Measurements from ENCODE around the gene KITLG. TPM values are rescaled to one million over a fixed set of nuclear protein-coding genes. Genes with fewer than 3 reads are reported as not detected.

Gene KITLG
- total RNA-seq, 1 experiment from 2014 or later, result 7.4 TPM

DNA sequence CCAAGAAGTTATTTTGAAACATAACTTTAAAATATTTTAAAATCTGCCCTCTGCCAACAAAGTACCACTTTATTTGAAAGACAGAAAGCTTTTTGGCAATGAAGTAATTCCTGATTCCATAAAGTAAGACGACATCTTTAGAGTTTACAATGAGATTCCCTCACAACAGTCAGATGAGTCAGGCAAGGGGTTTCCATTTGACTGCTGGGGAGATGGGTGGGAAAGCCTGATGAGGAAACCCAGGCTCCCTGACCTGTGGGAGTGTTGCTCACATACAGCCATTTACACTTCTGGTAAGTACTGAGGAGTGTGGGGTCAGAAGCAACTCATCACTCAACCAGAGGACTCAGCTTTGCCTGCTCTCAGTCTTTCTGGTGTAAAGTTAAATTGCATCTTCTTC lies 10.2 kb downstream of the KITLG start:
- CTCF ChIA-PET, result no interaction called here
- intact Hi-C loops (cut with micrococcal nuclease; ENCODE audit: unreplicated experiment), result loop anchor here (10.0 kb wide), 2 partner anchors 415 kb away; no protein-coding TSS in a partner anchor
- Histone ChIP-seq H3K36me3 (ENCODE audit: control insufficient read depth, insufficient read depth, low read length) (no peaks in the 10 kb centered on the region), H3K4me3 (ENCODE audit: low read depth in 2 of 2, low read length in 2 of 2) (no peak overlapping the region), H3K27me3 (ENCODE audit: control insufficient read depth, insufficient read depth, low read length) (no peaks in the 10 kb centered on the region), H3K4me1 (ENCODE audit: control insufficient read depth, insufficient read depth, low read length) (peaks cover 8% of the 10 kb centered on the region; the same call in 1 of the 2 replicates), H3K9me3 (ENCODE audit: control insufficient read depth, insufficient read depth, low read depth, low read length) (no peaks in the 10 kb centered on the region), H3K27ac (ENCODE audit: low read length) (no peak overlapping the region)
- ATAC-seq (no peak), DNase-seq (ENCODE audit: low read depth, low spot score) (no peak)
- BruUV-seq (replicated peaks), result no TSS peak
- TF ChIP-seq, protein P1, sequence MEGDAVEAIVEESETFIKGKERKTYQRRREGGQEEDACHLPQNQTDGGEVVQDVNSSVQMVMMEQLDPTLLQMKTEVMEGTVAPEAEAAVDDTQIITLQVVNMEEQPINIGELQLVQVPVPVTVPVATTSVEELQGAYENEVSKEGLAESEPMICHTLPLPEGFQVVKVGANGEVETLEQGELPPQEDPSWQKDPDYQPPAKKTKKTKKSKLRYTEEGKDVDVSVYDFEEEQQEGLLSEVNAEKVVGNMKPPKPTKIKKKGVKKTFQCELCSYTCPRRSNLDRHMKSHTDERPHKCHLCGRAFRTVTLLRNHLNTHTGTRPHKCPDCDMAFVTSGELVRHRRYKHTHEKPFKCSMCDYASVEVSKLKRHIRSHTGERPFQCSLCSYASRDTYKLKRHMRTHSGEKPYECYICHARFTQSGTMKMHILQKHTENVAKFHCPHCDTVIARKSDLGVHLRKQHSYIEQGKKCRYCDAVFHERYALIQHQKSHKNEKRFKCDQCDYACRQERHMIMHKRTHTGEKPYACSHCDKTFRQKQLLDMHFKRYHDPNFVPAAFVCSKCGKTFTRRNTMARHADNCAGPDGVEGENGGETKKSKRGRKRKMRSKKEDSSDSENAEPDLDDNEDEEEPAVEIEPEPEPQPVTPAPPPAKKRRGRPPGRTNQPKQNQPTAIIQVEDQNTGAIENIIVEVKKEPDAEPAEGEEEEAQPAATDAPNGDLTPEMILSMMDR (IDR thresholded peaks at IDR 0.05), result no peak
- no peak for TF ChIP-seq TCF7L2 (IDR thresholded peaks at IDR 0.05; ENCODE audit: low read depth, low read length)
- TF ChIP-seq, protein P2, sequence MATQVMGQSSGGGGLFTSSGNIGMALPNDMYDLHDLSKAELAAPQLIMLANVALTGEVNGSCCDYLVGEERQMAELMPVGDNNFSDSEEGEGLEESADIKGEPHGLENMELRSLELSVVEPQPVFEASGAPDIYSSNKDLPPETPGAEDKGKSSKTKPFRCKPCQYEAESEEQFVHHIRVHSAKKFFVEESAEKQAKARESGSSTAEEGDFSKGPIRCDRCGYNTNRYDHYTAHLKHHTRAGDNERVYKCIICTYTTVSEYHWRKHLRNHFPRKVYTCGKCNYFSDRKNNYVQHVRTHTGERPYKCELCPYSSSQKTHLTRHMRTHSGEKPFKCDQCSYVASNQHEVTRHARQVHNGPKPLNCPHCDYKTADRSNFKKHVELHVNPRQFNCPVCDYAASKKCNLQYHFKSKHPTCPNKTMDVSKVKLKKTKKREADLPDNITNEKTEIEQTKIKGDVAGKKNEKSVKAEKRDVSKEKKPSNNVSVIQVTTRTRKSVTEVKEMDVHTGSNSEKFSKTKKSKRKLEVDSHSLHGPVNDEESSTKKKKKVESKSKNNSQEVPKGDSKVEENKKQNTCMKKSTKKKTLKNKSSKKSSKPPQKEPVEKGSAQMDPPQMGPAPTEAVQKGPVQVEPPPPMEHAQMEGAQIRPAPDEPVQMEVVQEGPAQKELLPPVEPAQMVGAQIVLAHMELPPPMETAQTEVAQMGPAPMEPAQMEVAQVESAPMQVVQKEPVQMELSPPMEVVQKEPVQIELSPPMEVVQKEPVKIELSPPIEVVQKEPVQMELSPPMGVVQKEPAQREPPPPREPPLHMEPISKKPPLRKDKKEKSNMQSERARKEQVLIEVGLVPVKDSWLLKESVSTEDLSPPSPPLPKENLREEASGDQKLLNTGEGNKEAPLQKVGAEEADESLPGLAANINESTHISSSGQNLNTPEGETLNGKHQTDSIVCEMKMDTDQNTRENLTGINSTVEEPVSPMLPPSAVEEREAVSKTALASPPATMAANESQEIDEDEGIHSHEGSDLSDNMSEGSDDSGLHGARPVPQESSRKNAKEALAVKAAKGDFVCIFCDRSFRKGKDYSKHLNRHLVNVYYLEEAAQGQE (IDR thresholded peaks at IDR 0.05; ENCODE audit: insufficient read depth in 1 of 2, low read depth in 2 of 2, low read length in 1 of 2), result no peak
- TF ChIP-seq SIN3A (IDR thresholded peaks at IDR 0.05; ENCODE audit: borderline replicate concordance, insufficient read depth, low read depth, low read length), result no peak
- TF ChIP-seq POLR2AphosphoS5 (IDR thresholded peaks at IDR 0.05; ENCODE audit: low read depth, low read length), result no peak
- POLR2A ChIA-PET, result no interaction called here
- in situ Hi-C loops (cut with HindIII; ENCODE audit: low pct_unique_long_range_greater_than_20kb, low sequenced_read_pairs), result no loop called here

DNA sequence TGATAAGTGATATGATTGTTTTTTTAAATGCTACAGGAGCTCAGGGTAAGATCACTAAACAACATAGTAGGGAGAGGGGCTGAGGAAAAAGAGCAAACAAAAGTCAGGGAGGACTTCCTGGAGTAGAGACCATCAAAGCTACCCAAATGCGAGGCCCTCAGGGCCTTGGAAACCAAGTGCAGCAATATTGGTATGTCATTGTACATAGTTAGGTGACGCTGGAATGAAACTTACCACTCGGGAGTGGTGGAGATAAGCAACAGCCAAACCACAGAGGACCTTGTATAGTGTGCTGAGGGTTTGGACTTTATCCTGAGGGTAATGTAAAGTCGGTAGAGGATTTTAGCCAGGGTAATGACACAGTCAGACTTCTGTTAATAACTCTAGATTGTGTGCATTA lies 13.8 kb downstream of the KITLG start:
- no peaks in the 10 kb centered on the region for H3K27me3 ChIP-seq (ENCODE audit: control insufficient read depth, insufficient read depth, low read length)
- ChIA-PET CTCF (no interaction called here), POLR2A (no interaction called here)
- no peaks in the 10 kb centered on the region for H3K36me3 ChIP-seq (ENCODE audit: control insufficient read depth, insufficient read depth, low read length)
- no peak overlapping the region for H3K4me3 ChIP-seq (ENCODE audit: low read depth in 2 of 2, low read length in 2 of 2)
- H3K9me3 ChIP-seq (ENCODE audit: control insufficient read depth, insufficient read depth, low read depth, low read length), result no peaks in the 10 kb centered on the region
- H3K4me1 ChIP-seq (ENCODE audit: control insufficient read depth, insufficient read depth, low read length), result 0 out of 2 replicates have a peak, but pooled peaks cover 3% of the 10 kb centered on the region
- TF ChIP-seq, protein P1 (IDR thresholded peaks at IDR 0.05), result no peak
- TF ChIP-seq POLR2AphosphoS5 (IDR thresholded peaks at IDR 0.05; ENCODE audit: low read depth, low read length) (no peak), TCF7L2 (IDR thresholded peaks at IDR 0.05; ENCODE audit: low read depth, low read length) (no peak), SIN3A (IDR thresholded peaks at IDR 0.05; ENCODE audit: borderline replicate concordance, insufficient read depth, low read depth, low read length) (no peak)
- TF ChIP-seq, protein P2 (IDR thresholded peaks at IDR 0.05; ENCODE audit: insufficient read depth in 1 of 2, low read depth in 2 of 2, low read length in 1 of 2), result no peak
- ATAC-seq (peak; percentile 80), DNase-seq (ENCODE audit: low read depth, low spot score) (no peak)
- in situ Hi-C loops (cut with HindIII; ENCODE audit: low pct_unique_long_range_greater_than_20kb, low sequenced_read_pairs), result no loop called here
- BruUV-seq (replicated peaks), result no TSS peak
- intact Hi-C loops (cut with micrococcal nuclease; ENCODE audit: unreplicated experiment), result no loop called here
- no peak overlapping the region for H3K27ac ChIP-seq (ENCODE audit: low read length)
